ENCODE data around the gene TTBK2. TPM values are rescaled to one million over a fixed set of nuclear protein-coding genes. Genes with fewer than 3 reads are reported as not detected.
"Not testable (repeated sequence)": the region's sequence is repeated elsewhere in the genome, so short reads cannot be mapped to it uniquely, and the experiment has no call there.

The TTBK2 gene
- total RNA-seq, 1 donor from 2014 or later, result 16.1 TPM

DNA sequence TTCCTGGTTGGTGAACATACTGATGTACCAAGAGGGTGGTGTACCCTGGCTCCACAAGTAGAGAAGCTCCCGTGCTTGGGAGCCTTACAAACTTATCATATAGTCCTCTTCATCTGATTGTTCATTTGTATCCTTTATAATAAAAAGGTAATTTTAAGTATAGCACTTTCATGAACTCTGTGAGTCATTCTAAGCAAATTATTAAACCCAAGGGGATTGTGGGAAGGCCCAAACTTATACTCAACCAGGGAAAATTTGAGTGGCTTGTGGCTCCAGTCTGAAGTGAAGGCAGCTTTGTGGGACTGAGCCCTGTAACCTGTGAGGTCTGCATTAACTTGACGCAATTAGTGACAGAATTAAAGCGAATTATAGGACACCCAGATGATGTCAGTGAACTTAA is 29.0 kb downstream of the TTBK2 start:
- Mint-ChIP-seq H3K27me3 (no peaks in the 10 kb centered on the region), H3K4me1 (ENCODE audit: unreplicated experiment) (no peaks in the 10 kb centered on the region), H3K9me3 (peaks cover 8% of the 10 kb centered on the region), H3K36me3 (peaks cover 13% of the 10 kb centered on the region), H3K4me3 (no peak overlapping the region), H3K27ac (no peak overlapping the region)
- no peak for DNase-seq (ENCODE audit: extremely low spot score, unreplicated experiment)
- TF ChIP-seq, protein P1, sequence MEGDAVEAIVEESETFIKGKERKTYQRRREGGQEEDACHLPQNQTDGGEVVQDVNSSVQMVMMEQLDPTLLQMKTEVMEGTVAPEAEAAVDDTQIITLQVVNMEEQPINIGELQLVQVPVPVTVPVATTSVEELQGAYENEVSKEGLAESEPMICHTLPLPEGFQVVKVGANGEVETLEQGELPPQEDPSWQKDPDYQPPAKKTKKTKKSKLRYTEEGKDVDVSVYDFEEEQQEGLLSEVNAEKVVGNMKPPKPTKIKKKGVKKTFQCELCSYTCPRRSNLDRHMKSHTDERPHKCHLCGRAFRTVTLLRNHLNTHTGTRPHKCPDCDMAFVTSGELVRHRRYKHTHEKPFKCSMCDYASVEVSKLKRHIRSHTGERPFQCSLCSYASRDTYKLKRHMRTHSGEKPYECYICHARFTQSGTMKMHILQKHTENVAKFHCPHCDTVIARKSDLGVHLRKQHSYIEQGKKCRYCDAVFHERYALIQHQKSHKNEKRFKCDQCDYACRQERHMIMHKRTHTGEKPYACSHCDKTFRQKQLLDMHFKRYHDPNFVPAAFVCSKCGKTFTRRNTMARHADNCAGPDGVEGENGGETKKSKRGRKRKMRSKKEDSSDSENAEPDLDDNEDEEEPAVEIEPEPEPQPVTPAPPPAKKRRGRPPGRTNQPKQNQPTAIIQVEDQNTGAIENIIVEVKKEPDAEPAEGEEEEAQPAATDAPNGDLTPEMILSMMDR (conservative IDR thresholded peaks at IDR 0.05), result no peak

DNA sequence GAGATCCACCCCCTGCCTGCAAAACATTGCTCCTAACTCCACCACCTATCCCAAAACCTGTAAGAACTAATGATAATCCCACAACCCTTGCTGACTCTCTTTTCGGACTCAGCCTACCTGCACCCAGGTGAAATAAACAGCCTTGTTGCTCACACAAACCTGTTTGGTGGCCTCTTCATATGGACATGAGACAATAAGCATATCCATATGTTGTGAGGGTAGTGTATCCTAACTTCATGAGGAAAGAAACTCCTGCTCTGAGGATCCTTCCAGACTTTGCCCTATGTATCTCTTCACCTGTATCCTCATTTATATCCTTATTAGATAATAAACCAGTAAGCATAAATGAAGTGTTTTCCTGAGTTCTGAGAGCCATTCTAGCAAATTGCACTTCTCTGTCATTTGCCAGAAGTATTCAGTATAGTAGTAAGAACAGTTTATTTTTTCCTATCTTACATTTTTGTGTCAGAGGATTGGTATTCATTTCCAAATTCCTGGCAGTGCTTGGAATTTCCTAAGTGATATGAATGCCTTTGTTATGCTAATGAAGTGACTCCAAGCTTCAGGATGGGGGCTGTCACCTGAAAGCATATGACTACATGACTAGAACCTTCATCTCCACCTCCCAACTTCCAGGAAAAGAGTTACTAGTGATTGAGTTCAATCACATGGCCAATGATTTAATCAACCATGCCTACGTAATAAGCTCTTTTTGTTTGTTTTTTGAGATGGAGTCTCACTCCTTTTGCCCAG is 30.2 kb downstream of the TTBK2 start:
- no peaks in the 10 kb centered on the region for H3K27me3 Mint-ChIP-seq
- no peaks in the 10 kb centered on the region for H3K4me1 Mint-ChIP-seq (ENCODE audit: unreplicated experiment)
- peaks cover 10% of the 10 kb centered on the region for H3K9me3 Mint-ChIP-seq
- H3K4me3 Mint-ChIP-seq, result no peak overlapping the region
- DNase-seq (ENCODE audit: extremely low spot score, unreplicated experiment), result no peak
- no peak overlapping the region for H3K27ac Mint-ChIP-seq
- TF ChIP-seq, protein P1 (conservative IDR thresholded peaks at IDR 0.05), result no peak
- peaks cover 16% of the 10 kb centered on the region for H3K36me3 Mint-ChIP-seq

DNA sequence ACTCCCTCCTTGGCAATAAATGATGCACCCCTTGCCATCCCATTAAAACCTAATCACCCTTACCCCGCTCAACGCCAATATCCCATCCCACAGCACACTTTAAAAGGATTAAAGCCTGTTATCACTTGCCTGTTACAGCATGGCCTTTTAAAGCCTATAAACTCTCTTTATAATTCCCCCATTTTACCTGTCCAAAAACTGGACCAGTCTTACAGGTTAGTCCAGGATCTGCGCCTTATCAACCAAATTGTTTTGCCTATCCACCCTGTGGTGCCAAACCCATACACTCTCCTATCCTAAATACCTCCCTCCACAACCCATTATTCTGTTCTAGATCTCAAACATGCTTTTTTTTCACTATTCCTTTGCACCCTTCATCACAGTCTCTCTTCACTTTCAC is 33.2 kb downstream of the TTBK2 start:
- not testable (repeated sequence) for H3K27ac Mint-ChIP-seq; H3K4me1 Mint-ChIP-seq (ENCODE audit: unreplicated experiment); H3K36me3 Mint-ChIP-seq; H3K4me3 Mint-ChIP-seq; DNase-seq (ENCODE audit: extremely low spot score, unreplicated experiment); H3K27me3 Mint-ChIP-seq; H3K9me3 Mint-ChIP-seq

DNA sequence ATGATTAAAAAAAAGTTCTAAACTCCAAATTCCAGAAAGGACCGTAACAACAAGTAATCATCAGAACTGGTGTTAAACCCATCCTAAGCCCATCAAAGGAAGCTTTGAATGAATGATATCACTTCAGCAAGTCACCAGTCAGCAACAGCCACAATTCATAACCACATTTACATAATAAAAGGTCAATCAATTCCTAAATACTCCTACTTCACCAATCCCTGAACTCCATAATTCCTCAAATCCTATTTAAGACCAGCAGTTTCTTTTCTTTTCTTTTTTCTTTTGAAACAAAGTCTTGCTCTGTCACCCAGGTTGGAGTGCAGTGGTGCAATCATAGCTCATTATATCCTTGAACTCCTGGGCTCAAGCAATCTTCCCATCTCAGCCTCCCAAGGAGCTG is 40.5 kb downstream of the TTBK2 start:
- Mint-ChIP-seq H3K4me1 (ENCODE audit: unreplicated experiment) (no peaks in the 10 kb centered on the region), H3K9me3 (peaks cover 4% of the 10 kb centered on the region), H3K4me3 (no peak overlapping the region), H3K27me3 (no peaks in the 10 kb centered on the region), H3K36me3 (peaks cover 3% of the 10 kb centered on the region), H3K27ac (no peak overlapping the region)
- no peak for DNase-seq (ENCODE audit: extremely low spot score, unreplicated experiment)
- TF ChIP-seq, protein P1 (conservative IDR thresholded peaks at IDR 0.05), result no peak

DNA sequence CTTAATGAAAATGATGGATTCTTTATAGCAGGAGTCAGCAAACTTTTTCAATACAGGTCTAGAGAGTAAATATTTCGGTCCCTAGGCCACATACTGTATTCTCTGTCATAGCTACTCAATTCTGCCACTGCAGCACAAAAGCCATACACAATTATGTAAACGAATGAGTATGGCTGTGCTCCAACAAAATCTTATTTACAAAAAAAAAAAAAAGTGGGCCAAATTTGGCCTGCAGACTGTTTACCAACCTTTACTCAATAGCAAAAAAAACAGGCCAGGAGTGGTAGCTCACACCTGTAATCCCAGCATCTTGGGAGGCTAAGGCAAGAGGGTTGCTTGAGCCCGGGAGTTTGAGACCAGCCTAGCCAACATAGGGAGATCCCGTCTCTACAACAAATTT is 41.1 kb downstream of the TTBK2 start:
- Mint-ChIP-seq H3K27ac (no peak overlapping the region), H3K4me3 (no peak overlapping the region), H3K4me1 (ENCODE audit: unreplicated experiment) (no peaks in the 10 kb centered on the region), H3K9me3 (no peaks in the 10 kb centered on the region), H3K36me3 (peaks cover 3% of the 10 kb centered on the region), H3K27me3 (no peaks in the 10 kb centered on the region)
- DNase-seq (ENCODE audit: extremely low spot score, unreplicated experiment), result no peak
- TF ChIP-seq, protein P1 (conservative IDR thresholded peaks at IDR 0.05), result no peak

DNA sequence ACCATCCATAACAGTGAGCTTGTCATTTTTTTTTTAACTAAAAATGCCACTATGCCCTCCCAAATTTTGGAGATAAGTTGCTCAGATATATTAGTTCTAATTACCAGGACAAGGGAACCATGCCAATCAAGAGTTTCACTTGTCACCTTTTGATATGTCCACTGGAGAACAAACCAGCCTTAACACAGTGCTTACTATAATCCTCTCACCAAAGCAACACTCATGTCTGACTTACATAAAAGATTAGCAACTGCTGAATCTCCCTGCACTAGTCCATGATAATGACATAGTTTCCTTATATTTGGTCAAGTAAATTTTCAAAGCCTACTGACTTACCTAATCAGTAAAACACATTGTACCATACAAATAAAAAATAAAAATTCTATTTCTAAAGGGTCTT is 44.4 kb downstream of the TTBK2 start:
- H3K4me3 Mint-ChIP-seq, result no peak overlapping the region
- no peak for DNase-seq (ENCODE audit: extremely low spot score, unreplicated experiment)
- no peaks in the 10 kb centered on the region for H3K27me3 Mint-ChIP-seq
- no peak overlapping the region for H3K27ac Mint-ChIP-seq
- TF ChIP-seq, protein P1 (conservative IDR thresholded peaks at IDR 0.05), result no peak
- H3K9me3 Mint-ChIP-seq, result no peaks in the 10 kb centered on the region
- no peaks in the 10 kb centered on the region for H3K4me1 Mint-ChIP-seq (ENCODE audit: unreplicated experiment)
- H3K36me3 Mint-ChIP-seq, result peaks cover 3% of the 10 kb centered on the region
